Putamen (tissue), 1 donor: ENCODE results near the gene SAMD14.

Experiments used
- DNase-seq: peaks from one replicate; pipeline ENCODE4 v3.0.0-alpha.2; 2016; ENCODE audit warnings: low spot score

The SAMD14 gene

GRCh38 chr17:50147841-50148225, 17.9 kb upstream of the SAMD14 start:
- DNase-seq = no peak

DNA sequence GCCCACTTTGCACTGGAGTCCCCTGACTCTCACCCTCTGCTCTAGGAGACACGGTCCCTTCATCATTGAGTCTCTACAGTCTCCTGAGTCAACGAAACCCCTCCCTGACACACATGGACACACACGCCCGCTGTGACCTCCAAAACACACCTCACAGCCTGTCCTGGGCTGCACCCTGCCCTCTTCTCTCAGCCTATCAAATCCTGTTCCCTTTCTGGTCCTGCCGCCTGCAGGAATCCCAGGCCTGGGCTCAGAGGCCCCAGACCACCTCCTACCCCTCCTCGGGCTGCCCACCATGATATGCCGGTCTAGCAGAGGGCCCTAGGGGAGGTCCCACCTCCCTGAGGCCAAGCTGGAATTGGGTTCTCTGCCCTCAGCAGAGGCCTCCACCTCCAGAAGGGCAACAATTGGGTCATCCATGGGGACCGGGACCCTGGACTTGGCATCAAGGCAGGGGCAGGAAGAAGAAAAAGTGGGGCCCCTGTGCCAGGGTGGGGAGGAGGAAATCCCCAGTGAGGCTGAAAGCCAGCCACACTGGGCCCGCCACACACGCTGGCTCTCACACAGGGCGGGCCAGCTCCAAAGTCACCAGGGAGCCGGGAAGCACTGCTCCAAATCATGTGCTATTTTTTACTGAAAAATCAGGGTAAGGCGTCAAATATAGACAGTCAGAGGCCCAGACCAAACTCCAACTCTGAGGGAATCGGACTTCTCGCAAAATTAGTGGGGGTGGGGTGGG, 17.1 kb upstream of the SAMD14 start:
- DNase-seq = no peak

DNA sequence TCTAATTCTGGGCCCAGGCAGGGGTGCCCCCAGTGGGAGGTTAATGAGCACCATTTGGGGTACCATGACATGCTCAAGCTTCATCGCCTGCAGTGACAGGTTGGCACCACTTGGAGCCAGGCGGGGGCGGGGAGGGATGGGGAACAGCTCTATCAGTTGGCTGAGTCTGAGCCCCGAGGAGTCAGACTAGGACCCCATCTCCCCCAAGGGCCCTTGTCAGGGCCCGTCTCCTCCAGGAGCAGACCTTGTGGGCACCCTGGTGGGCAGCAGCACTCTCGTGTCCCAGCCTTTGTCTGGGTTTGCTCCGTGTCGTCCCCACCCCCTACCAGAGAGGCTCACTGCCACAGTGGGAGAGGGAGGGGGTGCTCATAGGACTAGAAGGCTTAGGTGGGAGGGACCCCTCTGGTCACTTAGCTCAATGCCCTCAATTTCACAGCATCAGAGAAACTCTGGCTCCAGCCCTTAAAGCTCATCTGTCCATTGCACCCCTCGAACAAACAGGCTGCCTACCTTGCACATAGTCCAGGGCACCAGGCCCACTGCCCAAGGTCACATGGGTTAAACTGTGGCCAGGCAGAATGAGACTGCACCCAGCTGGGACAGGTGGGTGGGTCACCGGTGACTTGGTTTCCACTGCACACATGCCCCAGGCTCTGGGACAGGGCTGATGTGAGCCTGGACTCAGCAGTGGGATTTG, 16.4 kb upstream of the SAMD14 start:
- no peak for DNase-seq

DNA sequence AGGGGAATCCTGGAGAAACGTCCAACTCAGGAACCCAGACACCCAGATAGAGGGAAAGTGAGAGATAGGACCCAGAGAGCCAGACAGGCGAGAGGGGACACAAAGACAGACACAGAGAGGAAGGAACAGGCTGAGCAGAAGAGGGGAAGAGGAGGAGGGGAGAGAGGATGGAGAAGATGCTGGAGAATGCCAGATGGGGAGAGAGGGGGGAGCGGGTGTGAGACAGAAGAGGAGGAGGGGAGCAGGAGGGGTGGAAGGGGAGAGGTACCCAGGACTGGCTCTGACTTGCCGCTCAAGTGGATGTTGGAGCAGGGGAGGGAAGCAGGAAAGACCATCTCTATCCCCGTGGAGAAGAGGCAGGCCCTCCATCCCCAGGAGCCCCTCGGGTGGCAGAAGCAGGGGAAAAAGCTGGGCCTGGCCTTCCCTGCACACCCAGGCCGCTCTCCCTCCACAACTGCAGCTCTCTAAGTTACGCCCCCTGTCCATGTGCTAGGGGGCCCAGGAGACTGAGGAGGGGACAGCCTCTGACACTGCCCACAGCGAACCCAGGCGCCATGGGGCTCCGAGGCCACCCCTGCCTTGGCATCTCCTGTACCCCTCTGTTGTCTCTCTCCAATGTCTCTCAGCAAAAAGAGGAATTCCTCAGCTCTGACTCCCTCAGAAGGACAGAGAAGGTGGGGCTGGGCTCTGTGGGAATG, 15.7 kb upstream of the SAMD14 start:
- no peak for DNase-seq

DNA sequence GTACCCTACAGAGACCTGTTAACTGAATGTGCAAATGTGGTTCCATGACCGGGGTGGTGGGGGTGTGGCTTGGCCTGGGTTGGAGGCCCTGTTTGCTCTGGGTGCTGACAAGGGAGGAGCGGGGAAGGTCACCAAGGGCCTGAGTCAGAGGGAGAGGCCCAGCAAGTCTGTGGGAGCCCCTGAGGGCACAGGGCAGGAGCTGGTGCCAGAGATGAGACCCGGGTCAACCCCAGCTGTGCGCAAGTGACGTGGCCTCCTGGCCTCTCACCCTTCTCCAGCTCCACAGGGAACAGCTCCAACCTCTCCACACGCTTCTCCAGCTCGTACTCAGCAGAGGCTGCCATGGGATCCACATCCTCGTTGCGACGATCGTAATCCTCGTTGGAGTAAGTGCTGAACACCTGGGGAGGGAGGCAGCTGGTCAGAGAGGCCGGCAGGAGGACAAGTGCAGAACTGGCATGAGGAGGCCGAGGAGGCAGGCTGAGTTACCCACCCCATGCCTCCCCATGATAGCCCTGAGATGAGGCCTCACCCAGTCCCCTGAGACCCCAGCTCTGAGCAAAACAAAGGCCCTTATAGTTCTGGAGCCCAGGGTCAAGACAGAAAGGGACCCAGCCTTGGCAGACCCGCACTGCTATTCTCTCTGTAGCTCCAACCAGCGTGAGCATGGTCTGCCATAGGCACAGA, 15.0 kb upstream of the SAMD14 start:
- DNase-seq = no peak

DNA sequence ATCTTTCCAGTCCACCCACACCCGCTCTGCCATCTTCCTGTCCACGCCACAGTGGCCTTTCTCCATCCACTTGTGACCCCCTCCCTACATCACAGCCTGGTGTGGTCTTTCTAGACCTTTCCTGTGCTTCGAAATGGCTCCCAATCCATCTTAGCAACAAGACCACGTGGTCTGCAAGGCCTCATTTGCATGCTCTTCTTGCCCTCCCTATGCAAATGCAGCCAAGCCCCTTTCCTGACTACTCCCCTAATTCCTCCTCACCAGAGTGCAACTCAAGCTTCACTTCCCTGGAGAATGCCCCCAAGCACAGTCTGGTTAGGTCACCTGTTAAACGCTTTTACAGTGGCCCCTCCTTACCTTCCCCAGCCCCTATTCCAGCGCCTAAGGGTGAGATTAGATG, 14.4 kb upstream of the SAMD14 start:
- no peak for DNase-seq

DNA sequence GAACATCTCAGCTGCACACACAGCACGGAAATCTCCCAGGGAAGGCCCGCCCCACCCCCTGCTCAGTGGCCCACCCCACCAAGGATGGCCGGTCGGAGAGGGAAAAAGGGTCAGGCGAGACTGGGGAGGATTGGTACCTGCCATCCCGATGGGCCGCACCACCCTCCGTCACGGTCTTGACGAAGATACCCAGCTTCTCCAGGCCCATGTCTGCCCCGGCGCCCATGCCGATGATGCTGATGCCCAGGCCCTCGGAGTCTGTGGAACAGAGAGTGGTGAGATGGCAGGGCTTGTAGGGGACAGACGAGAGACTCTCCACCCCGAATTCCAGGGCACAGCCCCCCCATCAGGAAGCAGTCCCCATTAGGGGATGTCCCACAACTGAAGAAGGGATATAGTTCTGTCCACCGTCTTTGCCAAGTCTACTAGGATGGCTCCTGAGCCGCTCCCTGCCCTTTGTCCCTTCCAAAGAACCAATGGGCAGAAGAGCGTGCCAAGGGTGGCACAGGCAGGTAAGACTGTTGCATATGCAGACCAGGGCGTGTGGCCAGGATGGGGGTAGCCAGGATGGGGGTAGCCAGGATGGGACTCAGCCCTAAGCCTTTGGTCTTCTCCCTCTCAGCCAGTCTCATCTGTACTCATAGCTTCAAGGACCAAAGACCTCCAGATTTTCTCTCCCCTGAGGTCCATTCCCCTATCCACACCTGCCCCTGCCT, 13.7 kb upstream of the SAMD14 start:
- DNase-seq = no peak

DNA sequence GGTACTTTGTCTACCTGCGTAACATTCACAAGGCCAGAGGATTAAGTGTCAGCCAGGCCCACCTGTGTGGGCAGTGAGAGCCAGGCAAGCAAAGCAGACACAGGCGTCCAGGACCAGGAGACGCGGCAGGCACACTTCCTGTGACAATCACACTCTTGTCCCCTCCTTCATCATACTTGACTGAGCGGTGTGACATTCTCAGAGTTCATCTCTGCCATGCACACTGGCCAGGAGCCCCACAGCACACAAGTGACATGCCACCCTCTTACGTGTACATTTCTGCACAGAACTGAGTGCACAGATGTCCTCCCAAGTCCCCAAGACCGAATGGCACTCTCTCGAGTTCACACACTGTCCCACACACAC, 11.8 kb upstream of the SAMD14 start:
- no peak for DNase-seq

GRCh38 chr17:50141026-50141744, 11.2 kb upstream of the SAMD14 start:
- DNase-seq = no peak

GRCh38 chr17:50139950-50140885, 10.3 kb upstream of the SAMD14 start:
- no peak for DNase-seq

GRCh38 chr17:50139185-50139783, 9.3 kb upstream of the SAMD14 start:
- DNase-seq = no peak

GRCh38 chr17:50137042-50137441, 7.1 kb upstream of the SAMD14 start:
- DNase-seq = peak; percentile 75

GRCh38 chr17:50136096-50136687, 6.2 kb upstream of the SAMD14 start:
- no peak for DNase-seq

GRCh38 chr17:50135316-50136095, 5.5 kb upstream of the SAMD14 start:
- DNase-seq = no peak

- no peak for DNase-seq
These were observed 4.5 kb upstream of the SAMD14 start for GRCh38 chr17:50134206-50135110.

- DNase-seq = no peak
These were observed 3.8 kb upstream of the SAMD14 start for GRCh38 chr17:50133769-50134099.

DNA sequence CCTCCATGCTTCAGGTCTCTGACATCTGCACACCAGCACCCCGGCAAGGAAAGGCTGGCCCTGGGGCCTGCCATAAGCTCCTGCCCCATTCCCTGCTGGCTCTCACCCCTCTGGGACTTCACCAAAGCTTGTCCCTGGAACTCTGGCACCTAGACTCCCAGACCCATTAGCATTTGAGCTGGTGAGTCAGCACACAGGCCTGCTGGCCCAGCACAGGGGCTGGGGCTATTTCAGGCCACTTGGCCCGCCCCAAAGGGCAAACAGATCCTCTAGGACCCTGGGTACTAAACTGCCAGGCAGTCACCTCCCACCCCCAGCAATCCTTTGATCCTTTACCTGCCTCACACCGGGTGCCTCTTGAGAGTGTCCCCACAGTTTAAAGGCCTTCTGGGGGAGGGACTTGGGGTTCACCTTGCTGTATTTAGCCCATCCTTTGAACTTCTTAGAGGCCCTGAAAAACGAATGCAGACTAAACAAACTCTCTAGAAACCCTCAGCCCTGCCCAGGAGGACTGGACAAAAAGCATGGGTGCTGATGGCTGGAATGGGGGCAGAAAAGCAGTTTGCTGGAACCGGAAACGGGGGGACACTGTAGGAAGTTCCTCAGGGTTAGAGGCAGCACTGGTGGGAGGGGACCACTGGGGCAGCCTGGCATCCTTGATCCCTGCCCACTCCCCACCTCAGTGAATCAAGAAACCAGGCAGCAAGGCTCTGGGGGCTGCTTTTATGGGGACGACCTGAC, 3.2 kb upstream of the SAMD14 start:
- DNase-seq = no peak
